ELF-1 (cell line): ENCODE measurements around the gene COX18.

Source experiments
- DNase-seq: peaks from one replicate; pipeline ENCODE4 v3.0.0-alpha.2; 2016; ENCODE audit warnings: low read depth, low spot score

The COX18 gene

GRCh38 chr4:73053076-73053475 is 16.4 kb downstream of the COX18 start:
- no peak for DNase-seq

- no peak for DNase-seq
Measured at GRCh38 chr4:73051625-73052024, 17.9 kb downstream of the COX18 start.

- DNase-seq, result no peak
Measured at GRCh38 chr4:73045879-73046278, 23.6 kb downstream of the COX18 start.

- no peak for DNase-seq
Measured at GRCh38 chr4:73037057-73037456, 32.5 kb downstream of the COX18 start.

GRCh38 chr4:73036123-73036522 is 33.4 kb downstream of the COX18 start:
- no peak for DNase-seq

- DNase-seq, result no peak
Measured at GRCh38 chr4:73034896-73035295, 34.6 kb downstream of the COX18 start.

GRCh38 chr4:73028621-73029020 is 40.9 kb downstream of the COX18 start:
- no peak for DNase-seq

GRCh38 chr4:73021634-73022033 is 47.9 kb downstream of the COX18 start:
- DNase-seq, result no peak

GRCh38 chr4:73019462-73020047 is 50.0 kb downstream of the COX18 start:
- DNase-seq, result no peak

GRCh38 chr4:73018595-73018994 is 50.9 kb downstream of the COX18 start:
- DNase-seq, result no peak

- DNase-seq, result no peak
Measured at GRCh38 chr4:73013310-73013709, 56.2 kb downstream of the COX18 start.

- DNase-seq, result no peak
Measured at GRCh38 chr4:73012673-73013072, 56.8 kb downstream of the COX18 start.

GRCh38 chr4:73011629-73011985 is 57.9 kb downstream of the COX18 start:
- DNase-seq, result no peak

- DNase-seq, result no peak
Measured at GRCh38 chr4:73010789-73011628, 58.5 kb downstream of the COX18 start.

- DNase-seq, result no peak
Measured at GRCh38 chr4:73007526-73008100, 61.9 kb downstream of the COX18 start.

- DNase-seq, result no peak
Measured at GRCh38 chr4:73006286-73006990, 63.1 kb downstream of the COX18 start.

GRCh38 chr4:73005514-73005913 is 64.0 kb downstream of the COX18 start:
- DNase-seq, result no peak
